Endodermal cell (in vitro differentiated cells): Measurements from ENCODE around the gene AFAP1L2. TPM values are rescaled to one million over a fixed set of nuclear protein-coding genes. Genes with fewer than 3 reads are reported as not detected.

ENCODE experiments used
- DNase-seq: peaks from one replicate; pipeline ENCODE4 v3.0.0-alpha.2; 2017
- H3K27ac ChIP-seq: 2 replicates; pipeline ENCODE4 v1.5.1; 2013; ENCODE audit warnings: mild to moderate bottlenecking, low read depth, low read length, moderate library complexity
- H3K27me3 ChIP-seq: 2 replicates; pipeline ENCODE4 v1.6.1; 2013; ENCODE audit warnings: mild to moderate bottlenecking, low read length, moderate library complexity; ENCODE audit not compliant: insufficient read depth, control insufficient read depth, poor library complexity, severe bottlenecking
- H3K36me3 ChIP-seq: 2 replicates; pipeline ENCODE4 v1.7.0; 2013; ENCODE audit warnings: mild to moderate bottlenecking, low read length, moderate library complexity; ENCODE audit not compliant: control insufficient read depth, insufficient read depth
- H3K4me1 ChIP-seq: one replicate; pipeline ENCODE4 v1.7.0; 2013; ENCODE audit warnings: low read length; ENCODE audit not compliant: control insufficient read depth, insufficient read depth
- H3K4me3 ChIP-seq: 2 replicates; pipeline ENCODE4 v1.5.1; 2013; ENCODE audit warnings: mild to moderate bottlenecking, low read length, moderate library complexity
- H3K9ac ChIP-seq: 2 replicates; pipeline ENCODE4 v1.6.1; 2013; ENCODE audit warnings: mild to moderate bottlenecking, low read length, moderate library complexity; ENCODE audit not compliant: poor library complexity, severe bottlenecking; ENCODE audit errors: extremely low read depth
- H3K9me3 ChIP-seq: 2 replicates; pipeline ENCODE4 v1.6.1; 2013; ENCODE audit warnings: mild to moderate bottlenecking, low read length, moderate library complexity; ENCODE audit not compliant: control insufficient read depth
- H3K27ac Mint-ChIP-seq: 2 replicates; pipeline ENCODE4 v1.8.0; 2020; ENCODE audit warnings: mixed read lengths
- H3K27me3 Mint-ChIP-seq: 2 replicates; pipeline ENCODE4 v1.8.0; 2021; ENCODE audit warnings: mild to moderate bottlenecking, mixed read lengths; ENCODE audit not compliant: insufficient read depth
- H3K36me3 Mint-ChIP-seq: 2 replicates; pipeline ENCODE4 v1.8.0; 2020; ENCODE audit warnings: low read depth, mixed read lengths
- H3K4me1 Mint-ChIP-seq: 2 replicates; pipeline ENCODE4 v1.8.0; 2020; ENCODE audit warnings: mixed read lengths
- H3K4me3 Mint-ChIP-seq: 2 replicates; pipeline ENCODE4 v1.8.0; 2020; ENCODE audit warnings: mild to moderate bottlenecking, moderate library complexity, mixed read lengths
- H3K9me3 Mint-ChIP-seq: 2 replicates; pipeline ENCODE4 v1.8.0; 2020; ENCODE audit warnings: mild to moderate bottlenecking, mixed read lengths
- CTCF ChIP-seq: fragments of 200-600 bp; sonication (generic); conservative IDR thresholded peaks from 2 replicates; pipeline ENCODE4 v1.5.0; 2021; ENCODE audit warnings: antibody characterized with exemption, mild to moderate bottlenecking
- WGBS, 2 experiments: methylation state at CpG; one replicate each; pipeline versions ENCODE4 v1.1.5 to v1.1.7; 2013; ENCODE audit warnings: missing lambda C conversion rate in 2 of 2, mixed read lengths in 1 of 2; ENCODE audit not compliant: insufficient coverage in 1 of 2, insufficient read length in 1 of 2; 5-methylcytosine and 5-hydroxymethylcytosine counted together
- total RNA-seq, 2 donors: library from RNA; stranded (reverse); fragmentation: NEBNext Ultra II Directional in 1 of 2; extraction: Animal tissue kit (Norgen Biotek cat#: 25700) in 1 of 2; gene quantifications; 2 replicates in 1 of 2; 3 replicates in 1 of 2; pipeline ENCODE4 v1.2.1, GENCODE V29; 2021

Gene AFAP1L2
- total RNA-seq, 2 donors from 2014 or later = 1.5 to 2.2 TPM

GRCh38 chr10:114288424-114289095 lies 115.7 kb downstream of the AFAP1L2 start:
- no peaks in the 10 kb centered on the region for H3K36me3 ChIP-seq
- H3K9me3 ChIP-seq = no peaks in the 10 kb centered on the region
- H3K9ac ChIP-seq = no peak overlapping the region
- H3K27me3 ChIP-seq = no peaks in the 10 kb centered on the region
- DNase-seq = no peak
- Mint-ChIP-seq H3K36me3 (no peaks in the 10 kb centered on the region), H3K4me1 (peaks cover 6% of the 10 kb centered on the region), H3K9me3 (no peaks in the 10 kb centered on the region), H3K27ac (no peak overlapping the region), H3K27me3 (no peaks in the 10 kb centered on the region), H3K4me3 (no peak overlapping the region)
- H3K27ac ChIP-seq = no peak overlapping the region
- no peak for TF ChIP-seq CTCF
- H3K4me1 ChIP-seq = no peaks in the 10 kb centered on the region
- H3K4me3 ChIP-seq = no peak overlapping the region
- WGBS, 2 experiments = 93 to 96% methylated on average over 9 to 11 of the region's 11 CpGs

GRCh38 chr10:114286921-114287320 lies 117.4 kb downstream of the AFAP1L2 start:
- DNase-seq = no peak
- Histone ChIP-seq H3K4me1 (no peaks in the 10 kb centered on the region), H3K27ac (no peak overlapping the region), H3K9ac (no peak overlapping the region), H3K27me3 (no peaks in the 10 kb centered on the region), H3K9me3 (no peaks in the 10 kb centered on the region), H3K36me3 (no peaks in the 10 kb centered on the region), H3K4me3 (no peak overlapping the region)
- no peak overlapping the region for H3K4me3 Mint-ChIP-seq
- no peak for TF ChIP-seq CTCF
- H3K27ac Mint-ChIP-seq = no peak overlapping the region
- no peaks in the 10 kb centered on the region for H3K36me3 Mint-ChIP-seq
- H3K4me1 Mint-ChIP-seq = peaks cover 6% of the 10 kb centered on the region
- 91 to 93% methylated on average over 8 of the region's 8 CpGs for WGBS, 2 experiments
- no peaks in the 10 kb centered on the region for H3K27me3 Mint-ChIP-seq
- no peaks in the 10 kb centered on the region for H3K9me3 Mint-ChIP-seq

- Mint-ChIP-seq H3K9me3 (no peaks in the 10 kb centered on the region), H3K4me3 (no peak overlapping the region), H3K27ac (no peak overlapping the region), H3K27me3 (no peaks in the 10 kb centered on the region), H3K36me3 (no peaks in the 10 kb centered on the region), H3K4me1 (peaks cover 6% of the 10 kb centered on the region)
- Histone ChIP-seq H3K36me3 (no peaks in the 10 kb centered on the region), H3K9ac (no peak overlapping the region), H3K4me1 (no peaks in the 10 kb centered on the region), H3K27ac (no peak overlapping the region), H3K4me3 (no peak overlapping the region), H3K27me3 (no peaks in the 10 kb centered on the region), H3K9me3 (no peaks in the 10 kb centered on the region)
- no peak for DNase-seq
- no peak for TF ChIP-seq CTCF
- WGBS, 2 experiments = 91 to 92% methylated on average over 28 to 31 of the region's 31 CpGs
These were observed 118.3 kb downstream of the AFAP1L2 start for GRCh38 chr10:114285961-114286441.
